ENCODE measurements around the gene CCL21. TPM values are rescaled to one million over a fixed set of nuclear protein-coding genes. Genes with fewer than 3 reads are reported as not detected.

Gene CCL21
- total and polyA plus RNA-seq, 2 of the 8 experiments (the other 6 are each of a cell fraction or from before 2014, with no cell fraction given): not detected

- TF ChIP-seq ZNF274 (IDR thresholded peaks at IDR 0.05; ENCODE audit: borderline replicate concordance, extremely low read depth, low read length) (no peak), CEBPB (IDR thresholded peaks at IDR 0.05; ENCODE audit: low read depth, low read length) (no peak), SP2 (IDR thresholded peaks at IDR 0.05; ENCODE audit: low read length) (no peak), SP1 (IDR thresholded peaks at IDR 0.05; ENCODE audit: low read depth, low read length) (no peak), CTBP2 (IDR thresholded peaks at IDR 0.05; ENCODE audit: borderline replicate concordance, insufficient read depth, insufficient read length, low read length) (no peak), NANOG (IDR thresholded peaks at IDR 0.05; ENCODE audit: insufficient read depth, low read depth, low read length, poor library complexity, severe bottlenecking) (no peak), TEAD4 (IDR thresholded peaks at IDR 0.05; ENCODE audit: low read depth, low read length) (no peak)
These were observed 38.6 kb downstream of the CCL21 start (continued) for GRCh38 chr9:34671307-34671706.

Data from H1 (cell line).